H1 (cell line): ENCODE measurements around the gene FOXB1. TPM values are rescaled to one million over a fixed set of nuclear protein-coding genes. Genes with fewer than 3 reads are reported as not detected.
A peak's percentile ranks its signal among the peaks of the same experiment; 100 is the strongest.

Source experiments
- CTCF ChIA-PET: fragments of 300-600 bp; sonication (Branson Sonifier 250); formaldehyde crosslinking; loops from one replicate; lab custom pipeline; 2021; ENCODE audit not compliant: partially characterized antibody; lab: Charles Lee
- POLR2A ChIA-PET: fragments of 300-600 bp; sonication (Branson Sonifier 250); formaldehyde crosslinking; loops from one replicate; lab custom pipeline; 2021; ENCODE audit warnings: inconsistent platforms; ENCODE audit not compliant: partially characterized antibody; lab: Charles Lee
- DNase-seq, 2 experiments: peaks; one replicate each; pipeline versions ENCODE4 v3.0.0 to v3.0.0-alpha.2; 2010 to 2022; ENCODE audit warnings: low spot score in 2 of 2, low read depth in 1 of 2, mixed read lengths in 1 of 2
- FAIRE-seq: peaks from 2 replicates; lab custom pipeline; 2011; peaks lifted over from hg19 to GRCh38; lab: Jason Lieb, UNC
- H2AFZ ChIP-seq: 2 replicates; pipeline ENCODE4 v1.8.1; 2012; ENCODE audit warnings: low read length, inconsistent platforms
- H2AK5ac ChIP-seq: 2 replicates; pipeline ENCODE4 v1.6.1; 2013; ENCODE audit warnings: low read depth, low read length
- H2BK120ac ChIP-seq: replicated peaks from 2 replicates; pipeline ENCODE3; 2013; ENCODE audit warnings: low read depth, low read length, inconsistent platforms
- H2BK12ac ChIP-seq: 2 replicates; pipeline ENCODE4 v1.6.1; 2013; ENCODE audit warnings: low read depth, low read length
- H2BK15ac ChIP-seq: 2 replicates; pipeline ENCODE4 v1.6.1; 2013; ENCODE audit warnings: low read length
- H2BK20ac ChIP-seq: 2 replicates; pipeline ENCODE4 v1.6.1; 2013; ENCODE audit warnings: low read length
- H2BK5ac ChIP-seq: 2 replicates; pipeline ENCODE4 v1.6.1; 2013; ENCODE audit warnings: low read depth, low read length
- H3K14ac ChIP-seq: 2 replicates; pipeline ENCODE4 v1.6.1; 2013; ENCODE audit warnings: inconsistent platforms; ENCODE audit not compliant: insufficient read length
- H3K18ac ChIP-seq: 2 replicates; pipeline ENCODE4 v1.6.1; 2013; ENCODE audit warnings: low read length; ENCODE audit errors: extremely low read depth
- H3K23ac ChIP-seq: 2 replicates; pipeline ENCODE4 v1.6.1; 2013; ENCODE audit warnings: inconsistent platforms; ENCODE audit not compliant: insufficient read length
- H3K23me2 ChIP-seq: 2 replicates; pipeline ENCODE4 v1.6.1; 2013; ENCODE audit warnings: low read depth, low read length
- H3K27ac ChIP-seq: 2 replicates; pipeline ENCODE4 v1.6.1; 2011; ENCODE audit warnings: low read depth, low read length, inconsistent platforms
- H3K27me3 ChIP-seq, 4 experiments: replicated peaks in 1 of 4; 1 replicate in 1 of 4; 2 replicates in 3 of 4; pipeline versions ENCODE4 v1.6.1 to v1.8.1; 2011 to 2013; ENCODE audit warnings: low read length in 3 of 4, mild to moderate bottlenecking in 3 of 4, inconsistent platforms in 2 of 4, mixed read lengths in 2 of 4, moderate library complexity in 1 of 4; ENCODE audit not compliant: control insufficient read depth in 3 of 4, insufficient read depth in 3 of 4; ENCODE audit errors: extremely low read depth in 1 of 4
- H3K36me3 ChIP-seq, 4 experiments: 2 replicates each; pipeline versions ENCODE4 v1.6.1 to v1.8.1; 2011 to 2013; ENCODE audit warnings: mild to moderate bottlenecking in 4 of 4, low read length in 3 of 4, moderate library complexity in 2 of 4, control low read depth in 1 of 4, inconsistent platforms in 1 of 4; ENCODE audit not compliant: insufficient read depth in 4 of 4, control insufficient read depth in 2 of 4
- H3K4ac ChIP-seq: replicated peaks from 2 replicates; pipeline ENCODE3; 2013; ENCODE audit warnings: low read length, low read depth, mixed read lengths, inconsistent platforms; ENCODE audit not compliant: insufficient read length
- H3K4me1 ChIP-seq, 4 experiments: replicated peaks in 1 of 4; 1 replicate in 1 of 4; 2 replicates in 3 of 4; pipeline versions ENCODE4 v1.6.1 to v1.8.1; 2011 to 2013; ENCODE audit warnings: low read length in 3 of 4, inconsistent platforms in 2 of 4, mixed read lengths in 1 of 4; ENCODE audit not compliant: insufficient read depth in 4 of 4, control insufficient read depth in 3 of 4
- H3K4me2 ChIP-seq, 2 experiments: 2 replicates each; pipeline versions ENCODE4 v1.6.1 to v1.8.1; 2011 to 2013; ENCODE audit warnings: low read depth in 2 of 2, low read length in 2 of 2, control low read depth in 1 of 2, inconsistent platforms in 1 of 2, mild to moderate bottlenecking in 1 of 2; ENCODE audit not compliant: insufficient read depth in 1 of 2
- H3K4me3 ChIP-seq, 4 experiments: fragments of 200-600, 300-600 bp in 1 of 4; sonication (generic), shearing (Covaris generic), sonication (Bioruptor Twin) in 1 of 4; 2 replicates each; pipeline versions ENCODE4 v1.5.1 to v1.8.1; 2011 to 2016; ENCODE audit warnings: low read length in 4 of 4, low read depth in 3 of 4, control low read depth in 2 of 4, inconsistent platforms in 2 of 4, mild to moderate bottlenecking in 2 of 4, mixed read lengths in 1 of 4, moderate library complexity in 1 of 4; ENCODE audit not compliant: insufficient read depth in 2 of 4; ENCODE audit errors: extremely low read depth in 1 of 4
- H3K56ac ChIP-seq: replicated peaks from 2 replicates; pipeline ENCODE3; 2013; ENCODE audit warnings: low read depth, mild to moderate bottlenecking, mixed read lengths, low read length, inconsistent platforms; ENCODE audit not compliant: insufficient read length
- H3K79me1 ChIP-seq: 2 replicates; pipeline ENCODE4 v1.6.1; 2013; ENCODE audit warnings: low read depth, low read length, control low read depth
- H3K79me2 ChIP-seq, 2 experiments: 2 replicates each; pipeline versions ENCODE4 v1.6.1 to v1.8.1; 2012 to 2013; ENCODE audit warnings: low read length in 2 of 2, mild to moderate bottlenecking in 2 of 2, inconsistent platforms in 1 of 2; ENCODE audit not compliant: insufficient read depth in 2 of 2, control insufficient read depth in 1 of 2
- H3K9ac ChIP-seq, 4 experiments: replicated peaks in 1 of 4; 1 replicate in 1 of 4; 2 replicates in 3 of 4; pipeline versions ENCODE4 v1.6.1 to v1.8.1; 2011 to 2013; ENCODE audit warnings: low read depth in 3 of 4, low read length in 3 of 4, control low read depth in 2 of 4, mild to moderate bottlenecking in 2 of 4, moderate library complexity in 2 of 4, inconsistent platforms in 1 of 4; ENCODE audit errors: extremely low read depth in 1 of 4
- H3K9me3 ChIP-seq, 2 experiments: 2 replicates each; pipeline versions ENCODE4 v1.6.1 to v1.8.1; 2012 to 2013; ENCODE audit warnings: mild to moderate bottlenecking in 2 of 2, moderate library complexity in 2 of 2, control low read depth in 1 of 2, inconsistent platforms in 1 of 2, low read depth in 1 of 2, low read length in 1 of 2, mixed read lengths in 1 of 2; ENCODE audit not compliant: insufficient read depth in 2 of 2
- H4K20me1 ChIP-seq, 2 experiments: replicated peaks in 1 of 2; 2 replicates each; pipeline versions ENCODE3 to v1.8.1; 2011 to 2013; ENCODE audit warnings: inconsistent platforms in 2 of 2, low read length in 2 of 2, mild to moderate bottlenecking in 1 of 2; ENCODE audit not compliant: insufficient read depth in 2 of 2, control insufficient read depth in 1 of 2
- H4K5ac ChIP-seq: 2 replicates; pipeline ENCODE4 v1.6.1; 2013; ENCODE audit warnings: low read length, low read depth, mixed read lengths, inconsistent platforms; ENCODE audit not compliant: insufficient read length
- H4K8ac ChIP-seq: 2 replicates; pipeline ENCODE4 v1.8.0; 2013; ENCODE audit warnings: mild to moderate bottlenecking, moderate library complexity, low read length, inconsistent platforms; ENCODE audit not compliant: insufficient read depth; ENCODE audit errors: extremely low read depth
- H4K91ac ChIP-seq: replicated peaks from 2 replicates; pipeline ENCODE3; 2013; ENCODE audit warnings: low read length, mixed read lengths, inconsistent platforms; ENCODE audit not compliant: insufficient read length
- EP300 ChIP-seq, 2 experiments: IDR thresholded peaks; 1 replicate in 1 of 2; 2 replicates in 1 of 2; pipeline ENCODE4 v1.6.1; 2011 to 2012; ENCODE audit warnings: low read depth in 2 of 2, low read length in 2 of 2, mild to moderate bottlenecking in 2 of 2, borderline replicate concordance in 1 of 2, inconsistent platforms in 1 of 2, moderate library complexity in 1 of 2
- KDM1A ChIP-seq: fragments of 200-600, 300-600 bp; sonication (generic); IDR thresholded peaks from 2 replicates; pipeline ENCODE4 v1.7.1; 2016; ENCODE audit warnings: mild to moderate bottlenecking, low read length, borderline replicate concordance
- POU5F1 ChIP-seq: IDR thresholded peaks from 2 replicates; pipeline ENCODE4 v1.6.1; 2011; ENCODE audit warnings: low read depth, mild to moderate bottlenecking, low read length, moderate library complexity
- RBBP5 ChIP-seq: IDR thresholded peaks from 2 replicates; pipeline ENCODE4 v1.7.1; 2012; ENCODE audit warnings: low read depth, mild to moderate bottlenecking, inconsistent platforms, low read length, moderate library complexity, borderline replicate concordance
- SUZ12 ChIP-seq: fragments of 200-600 bp; sonication (generic); IDR thresholded peaks from 2 replicates; pipeline ENCODE4 v1.6.1; 2012; ENCODE audit warnings: mild to moderate bottlenecking, inconsistent platforms, low read length, moderate library complexity, mixed read lengths
- TEAD4 ChIP-seq: IDR thresholded peaks from 2 replicates; pipeline ENCODE4 v1.6.1; 2012; ENCODE audit warnings: low read depth, low read length, inconsistent platforms, mixed read lengths
- ZNF274 ChIP-seq: IDR thresholded peaks from 2 replicates; pipeline ENCODE4 v1.7.0; 2012; ENCODE audit warnings: low read length, borderline replicate concordance; ENCODE audit errors: extremely low read depth
- WGBS, 2 experiments: shearing (Covaris generic) in 1 of 2; methylation state at CpG; one replicate each; pipeline versions ENCODE4 v1.1.6 to v1.1.7; 2013 to 2015; ENCODE audit warnings: low lambda C conversion rate in 2 of 2, mixed read lengths in 2 of 2, inconsistent platforms in 1 of 2, low coverage in 1 of 2, missing lambda C conversion rate in 1 of 2; ENCODE audit not compliant: insufficient replicate concordance in 2 of 2, insufficient coverage in 1 of 2, insufficient read length in 1 of 2; ENCODE audit errors: extremely low coverage in 1 of 2, missing lambda C conversion rate in 1 of 2; 5-methylcytosine and 5-hydroxymethylcytosine counted together
- polyA plus RNA-seq, 7 experiments: library from polyadenylated mRNA; depleted of rRNA in 3 of 7; stranded (reverse) in 5 of 7; unstranded in 2 of 7; fragments of >200 nt in 5 of 7; fragments of 200-250 nt in 2 of 7; gene quantifications; 1 replicate in 5 of 7; 2 replicates in 1 of 7; 4 replicates in 1 of 7; pipeline versions ENCODE4 v1.2.1 to v1.2.3, GENCODE V29; 2011 to 2013; ENCODE audit warnings: missing spikeins in 2 of 7, mixed read lengths in 2 of 7
- total RNA-seq: library from RNA; stranded (reverse); fragmentation: NEBNext Ultra II Directional; extraction: Animal tissue kit (Norgen Biotek cat#: 25700); gene quantifications from 2 replicates; pipeline ENCODE4 v1.2.1, GENCODE V29; 2021
- TF ChIP-seq, protein P1 (sequence below): IDR thresholded peaks from 2 replicates; pipeline ENCODE4 v1.6.1; 2011; ENCODE audit warnings: low read length, improper control_type of control experiment

FOXB1 gene
- total and polyA plus RNA-seq, 2 of the 8 experiments (the other 6 are each of a cell fraction or from before 2014, with no cell fraction given), result 0.92 to 1.5 TPM

GRCh38 chr15:59993041-59993750, 10.9 kb upstream of the FOXB1 start:
- Histone ChIP-seq H3K9ac (no peak overlapping the region), H2BK5ac (no peak overlapping the region), H2AFZ (no peak overlapping the region), H3K4ac (no peak overlapping the region), H3K79me1 (no peaks in the 10 kb centered on the region), H3K4me2 (peak overlapping the region; percentile 98 to 100), H2BK120ac (no peak overlapping the region), H3K23me2 (peaks cover 26% of the 10 kb centered on the region), H2BK15ac (no peak overlapping the region; the same call in 1 of the 2 replicates), H3K4me3 (peak overlapping the region in 2 of 4 experiments; percentile 18 to 63; a peak in 3 of 8 replicates), H3K27ac (no peak overlapping the region), H2BK20ac (0 out of 2 replicates have a peak overlapping the region, but pooled peaks have one; percentile 64), H2AK5ac (no peak overlapping the region), H3K79me2 (no peaks in the 10 kb centered on the region), H4K91ac (no peak overlapping the region), H3K36me3 (no peaks in the 10 kb centered on the region), H4K8ac (no peak overlapping the region), H3K4me1 (peaks cover 1 to 17% (median 10%) of the 10 kb centered on the region in 4 experiments; a peak in 6 of 7 replicates), H3K9me3 (no peaks in the 10 kb centered on the region), H3K23ac (no peak overlapping the region), H4K5ac (no peak overlapping the region), H3K27me3 (peaks cover 0 to 31% (median 16%) of the 10 kb centered on the region in 4 experiments; a peak in 6 of 7 replicates), H3K56ac (no peak overlapping the region), H4K20me1 (no peaks in the 10 kb centered on the region), H3K18ac (peak overlapping the region; percentile 39; the same call in 1 of the 2 replicates), H2BK12ac (no peak overlapping the region), H3K14ac (no peak overlapping the region)
- TF ChIP-seq TEAD4 (no peak), SUZ12 (no peak), ZNF274 (no peak), RBBP5 (no peak), KDM1A (no peak; the same call in 1 of the 2 replicates), EP300 (IDR thresholded peaks at IDR 0.05; ENCODE audit: borderline replicate concordance in 1 of 2, low read depth in 2 of 2, low read length in 2 of 2) (no peak), POU5F1 (no peak)
- TF ChIP-seq, protein P1, sequence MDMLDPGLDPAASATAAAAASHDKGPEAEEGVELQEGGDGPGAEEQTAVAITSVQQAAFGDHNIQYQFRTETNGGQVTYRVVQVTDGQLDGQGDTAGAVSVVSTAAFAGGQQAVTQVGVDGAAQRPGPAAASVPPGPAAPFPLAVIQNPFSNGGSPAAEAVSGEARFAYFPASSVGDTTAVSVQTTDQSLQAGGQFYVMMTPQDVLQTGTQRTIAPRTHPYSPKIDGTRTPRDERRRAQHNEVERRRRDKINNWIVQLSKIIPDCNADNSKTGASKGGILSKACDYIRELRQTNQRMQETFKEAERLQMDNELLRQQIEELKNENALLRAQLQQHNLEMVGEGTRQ, result no peak
- WGBS, 2 experiments, result 66% methylated on average over 34 of the region's 35 CpGs; no CpG with 5 or more reads in 1 of the 2 experiments
- CTCF ChIA-PET, result interaction anchor here (0.7 to 4.0 kb wide), 36 partner anchors 9 to 332 kb away, joined by 3 to 33 read pairs (median 4); partner anchors contain the start of gene FOXB1
- POLR2A ChIA-PET, result interaction anchor here (0.6 to 2.8 kb wide), 4 partner anchors 11 to 90 kb away, joined by 3 to 24 read pairs (median 4); partner anchors contain the start of gene FOXB1
- FAIRE-seq (no peak), DNase-seq (peak in 1 of 2 experiments; percentile 56)
